ENCODE results near the gene MRFAP1L1. TPM values are rescaled to one million over a fixed set of nuclear protein-coding genes. Genes with fewer than 3 reads are reported as not detected.
"Not testable (repeated sequence)": the region's sequence is repeated elsewhere in the genome, so short reads cannot be mapped to it uniquely, and the experiment has no call there.

The MRFAP1L1 gene
- total RNA-seq, result 52.5 TPM

DNA sequence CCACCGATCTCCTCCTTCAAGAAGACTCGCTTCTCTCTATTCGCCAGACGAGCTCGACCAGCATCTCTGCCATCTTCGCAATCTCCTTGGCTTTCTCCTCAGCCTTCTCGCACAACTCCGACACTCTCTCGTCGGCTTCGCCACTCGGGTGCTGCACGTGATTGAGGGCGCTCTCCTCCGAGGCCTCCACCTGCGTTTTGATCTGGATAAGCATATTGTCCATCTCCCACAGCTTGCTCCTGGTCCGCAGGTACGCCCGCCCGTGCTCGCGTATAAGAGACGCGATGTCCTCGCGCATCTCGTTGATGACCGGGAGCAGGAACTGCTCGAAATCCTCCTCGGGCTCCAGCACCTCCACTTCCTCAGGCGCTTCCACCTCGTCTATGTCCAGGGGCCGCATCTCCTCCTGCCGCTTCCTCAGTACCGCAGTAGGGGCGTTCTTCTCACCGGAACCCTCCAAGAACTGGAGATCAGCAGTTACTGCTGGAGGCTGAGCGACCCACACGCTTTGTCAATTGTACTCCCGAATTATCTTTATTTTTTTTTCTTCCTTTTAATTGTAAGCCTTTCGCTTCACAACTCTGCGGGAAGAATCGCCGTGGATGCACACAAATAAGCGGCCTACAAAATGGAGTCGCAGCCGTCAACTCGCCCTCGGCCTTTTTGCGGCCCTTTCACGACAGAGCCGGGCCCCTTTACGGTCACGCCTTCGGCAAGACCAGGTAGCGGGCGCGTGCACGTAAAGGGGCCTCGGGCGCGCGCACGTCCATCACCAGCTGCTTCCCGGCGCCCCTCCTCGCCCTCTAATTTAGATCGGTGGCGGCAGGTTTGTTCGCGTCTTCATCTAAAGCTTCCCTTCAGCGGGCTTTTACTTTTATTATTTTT is at the start of gene MRFAP1L1:
TSS of gene MRFAP1L1 (minus strand) at position 636 of the 885 bp plus-strand sequence. CDS start at position 400, 236 bp downstream.
- peak; percentile 96 for DNase-seq (ENCODE audit: low spot score)

DNA sequence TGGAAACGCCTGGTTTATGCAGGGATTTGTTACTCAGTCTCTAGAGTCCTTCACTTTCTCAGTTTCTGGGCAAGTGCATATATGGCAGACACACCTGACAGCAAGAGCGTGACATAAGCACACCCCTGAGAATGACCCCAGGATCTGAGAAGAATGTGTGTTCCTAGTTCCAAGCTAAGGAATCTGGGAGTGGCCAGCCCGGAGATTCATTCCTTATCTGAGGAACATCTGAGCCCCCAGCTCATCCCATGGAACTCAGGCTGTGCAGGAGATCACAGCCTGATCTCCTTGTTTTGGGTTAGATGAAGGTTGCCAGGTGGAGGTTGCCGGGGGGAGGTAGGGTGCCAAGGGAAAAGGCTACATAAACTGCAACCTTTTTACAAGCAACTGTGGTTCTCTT is 49.1 kb upstream of the MRFAP1L1 start:
- DNase-seq (ENCODE audit: low spot score), result no peak

DNA sequence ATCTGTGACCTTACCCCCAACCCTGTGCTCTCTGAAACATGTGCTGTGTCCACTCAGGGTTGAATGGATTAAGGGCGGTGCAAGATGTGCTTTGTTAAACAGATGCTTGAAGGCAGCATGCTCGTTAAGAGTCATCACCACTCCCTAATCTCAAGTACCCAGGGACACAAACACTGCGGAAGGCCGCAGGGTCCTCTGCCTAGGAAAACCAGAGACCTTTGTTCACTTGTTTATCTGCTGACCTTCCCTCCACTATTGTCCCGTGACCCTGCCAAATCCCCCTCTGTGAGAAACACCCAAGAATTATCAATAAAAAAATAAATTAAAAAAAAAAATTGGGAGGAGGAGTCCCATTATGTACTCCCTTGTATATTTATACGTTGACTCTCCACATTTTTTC is 46.7 kb upstream of the MRFAP1L1 start:
- not testable (repeated sequence) for DNase-seq (ENCODE audit: low spot score)

DNA sequence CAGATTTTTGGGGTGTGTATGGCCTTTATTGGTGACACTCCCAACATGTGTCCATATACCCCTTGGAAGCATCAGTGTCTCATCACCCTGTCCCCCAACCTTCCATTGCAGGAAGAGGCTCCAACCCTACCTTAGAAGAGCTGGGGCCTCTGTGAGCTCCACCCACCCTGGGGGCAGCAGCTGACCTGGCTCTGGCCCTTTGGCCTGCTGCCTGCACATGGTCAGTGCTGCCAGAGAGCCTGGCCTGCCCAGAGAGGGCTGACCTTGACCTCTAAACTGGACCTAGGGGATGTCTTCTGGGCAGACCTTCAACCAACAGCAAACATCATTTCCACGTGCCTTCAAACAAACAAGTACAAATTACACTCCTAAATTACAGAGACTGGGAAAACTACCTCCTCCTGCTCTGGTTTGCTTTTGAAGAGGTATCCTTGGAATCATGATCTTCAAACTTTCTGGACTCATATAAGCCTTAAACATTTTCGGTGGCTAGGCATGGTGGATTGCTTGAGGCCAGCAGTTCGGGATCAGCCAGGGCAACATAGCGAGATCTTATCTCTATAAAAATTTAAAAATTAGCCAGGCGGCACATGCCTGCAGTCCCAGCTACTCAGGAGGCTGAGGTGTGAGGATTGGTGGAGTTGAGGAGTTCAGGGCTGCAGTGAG is 45.6 kb upstream of the MRFAP1L1 start:
- DNase-seq (ENCODE audit: low spot score), result no peak

DNA sequence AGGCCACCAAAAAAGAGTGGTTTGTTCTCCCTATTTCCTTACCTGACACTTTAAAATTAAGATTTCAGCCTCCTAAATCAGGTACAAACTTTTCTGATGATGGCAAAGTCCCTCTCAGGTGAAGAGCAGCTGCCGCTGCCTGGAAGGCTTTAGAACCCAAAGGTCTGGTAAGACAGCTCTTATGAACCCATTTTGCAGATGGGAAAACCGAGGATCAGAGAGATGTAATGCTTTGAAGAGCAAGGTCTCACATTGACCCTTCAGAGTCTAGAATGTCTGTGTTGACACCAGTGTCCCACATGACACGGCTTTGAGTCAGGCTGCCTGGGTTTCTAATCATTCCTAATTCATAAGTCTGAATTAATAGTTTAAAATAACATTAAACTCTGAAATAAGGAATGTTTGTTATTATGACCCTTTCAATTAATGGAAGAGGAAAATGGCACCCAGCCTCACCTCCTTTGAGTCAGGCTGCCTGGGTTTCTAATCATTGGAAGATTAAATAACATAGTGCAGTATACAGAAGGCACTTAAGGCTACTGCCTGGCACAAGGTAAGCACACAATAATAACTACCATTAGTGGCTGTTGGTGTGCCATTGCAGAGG is 44.9 kb upstream of the MRFAP1L1 start:
- DNase-seq (ENCODE audit: low spot score), result no peak

DNA sequence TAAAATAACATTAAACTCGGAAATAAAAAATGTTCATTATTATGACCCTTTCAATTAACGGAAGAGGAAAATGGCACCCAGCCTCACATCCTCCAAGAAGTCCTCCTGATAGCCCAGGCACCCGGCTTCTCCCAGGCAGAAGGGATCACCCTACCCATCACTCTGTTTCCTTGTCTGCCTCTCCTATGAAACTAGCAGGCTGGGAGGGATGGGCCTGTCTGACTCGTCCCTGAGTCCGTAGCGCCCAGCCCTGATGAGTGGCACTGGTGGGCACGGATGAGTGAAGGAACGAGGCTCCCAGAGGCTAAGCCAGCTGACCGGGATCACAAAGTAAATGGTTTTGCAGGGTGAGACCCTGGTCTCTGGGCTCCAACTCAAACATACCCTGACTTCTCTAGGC is 44.2 kb upstream of the MRFAP1L1 start:
- no peak for DNase-seq (ENCODE audit: low spot score)

DNA sequence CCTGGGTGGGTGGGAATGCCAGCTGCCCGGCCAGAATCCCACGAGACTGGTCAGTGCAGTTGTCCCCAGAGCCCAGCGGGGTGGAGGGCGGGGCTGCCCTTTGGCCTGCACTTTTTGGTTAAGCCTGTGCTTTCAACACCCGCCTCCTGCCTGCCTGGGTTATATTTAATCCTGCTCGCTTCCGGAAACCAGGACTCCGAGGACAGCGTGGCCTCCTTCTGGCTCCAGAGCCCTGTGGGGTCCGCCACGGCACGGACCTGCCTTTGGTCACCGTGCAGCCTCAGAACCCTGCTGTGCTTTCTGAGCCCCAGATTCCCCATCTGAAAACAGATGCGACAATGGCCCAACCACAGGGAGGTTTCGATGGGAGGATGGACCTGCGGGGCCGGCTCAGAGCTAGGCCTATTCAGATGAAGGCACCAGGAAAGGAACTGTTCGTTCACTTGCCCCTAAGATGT is 43.5 kb upstream of the MRFAP1L1 start:
- no peak for DNase-seq (ENCODE audit: low spot score)

DNA sequence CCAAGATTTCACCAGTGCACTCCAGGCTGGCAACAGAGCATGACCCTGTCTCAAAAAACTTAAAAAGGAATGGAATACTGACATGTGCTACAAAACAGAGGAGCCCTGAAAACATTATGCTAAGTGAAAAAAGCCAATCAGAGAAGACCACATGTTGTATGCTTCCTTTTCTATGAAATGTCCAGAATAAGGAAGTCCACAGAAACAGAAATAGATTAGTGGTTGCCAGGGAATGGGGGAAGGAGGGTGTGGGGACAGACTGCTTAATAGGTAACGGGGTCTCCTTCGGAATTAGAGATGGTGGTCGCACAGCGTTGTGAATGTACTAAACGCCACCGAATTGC is 42.8 kb upstream of the MRFAP1L1 start:
- no peak for DNase-seq (ENCODE audit: low spot score)

DNA sequence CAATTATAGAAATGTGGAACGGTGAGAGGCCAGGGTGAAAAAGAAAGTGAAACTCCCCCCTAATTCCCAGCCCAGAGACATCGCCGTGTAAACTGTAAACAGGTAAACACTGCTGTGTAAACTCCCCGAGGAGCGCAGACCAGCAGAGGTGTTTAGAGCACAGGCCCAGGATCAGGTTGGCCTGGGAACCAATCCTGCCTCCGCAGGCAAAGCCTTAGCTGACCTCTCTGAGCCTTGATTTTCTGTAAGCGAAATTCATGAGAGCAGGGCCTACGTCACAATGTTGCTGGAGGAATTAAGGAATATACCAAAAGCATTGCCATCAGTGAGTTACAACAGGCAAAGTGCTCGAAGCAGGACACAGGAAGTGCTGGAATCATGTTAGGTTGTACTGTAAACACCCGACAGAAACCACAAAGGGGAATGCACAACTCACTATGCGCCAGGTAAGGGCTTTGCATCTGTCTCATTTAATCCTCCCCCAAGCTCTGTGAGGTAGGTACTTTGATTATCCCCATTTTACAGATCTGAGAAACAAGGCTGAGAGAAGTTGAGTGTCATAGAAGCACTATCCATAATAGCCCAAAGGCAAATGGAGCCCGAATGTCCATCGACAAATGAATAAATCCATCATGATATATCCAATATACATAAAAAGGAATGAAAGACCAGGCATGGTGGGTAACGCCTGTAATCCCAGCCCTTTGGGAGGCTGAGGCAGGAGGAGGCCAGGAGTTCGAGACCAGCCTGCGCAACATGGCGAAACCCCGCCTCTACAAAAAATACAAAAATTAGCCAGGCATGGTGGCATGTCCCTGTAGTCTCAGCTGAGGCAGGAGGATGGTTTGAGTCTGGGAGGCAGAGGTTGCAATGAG is 42.2 kb upstream of the MRFAP1L1 start:
- no peak for DNase-seq (ENCODE audit: low spot score)

DNA sequence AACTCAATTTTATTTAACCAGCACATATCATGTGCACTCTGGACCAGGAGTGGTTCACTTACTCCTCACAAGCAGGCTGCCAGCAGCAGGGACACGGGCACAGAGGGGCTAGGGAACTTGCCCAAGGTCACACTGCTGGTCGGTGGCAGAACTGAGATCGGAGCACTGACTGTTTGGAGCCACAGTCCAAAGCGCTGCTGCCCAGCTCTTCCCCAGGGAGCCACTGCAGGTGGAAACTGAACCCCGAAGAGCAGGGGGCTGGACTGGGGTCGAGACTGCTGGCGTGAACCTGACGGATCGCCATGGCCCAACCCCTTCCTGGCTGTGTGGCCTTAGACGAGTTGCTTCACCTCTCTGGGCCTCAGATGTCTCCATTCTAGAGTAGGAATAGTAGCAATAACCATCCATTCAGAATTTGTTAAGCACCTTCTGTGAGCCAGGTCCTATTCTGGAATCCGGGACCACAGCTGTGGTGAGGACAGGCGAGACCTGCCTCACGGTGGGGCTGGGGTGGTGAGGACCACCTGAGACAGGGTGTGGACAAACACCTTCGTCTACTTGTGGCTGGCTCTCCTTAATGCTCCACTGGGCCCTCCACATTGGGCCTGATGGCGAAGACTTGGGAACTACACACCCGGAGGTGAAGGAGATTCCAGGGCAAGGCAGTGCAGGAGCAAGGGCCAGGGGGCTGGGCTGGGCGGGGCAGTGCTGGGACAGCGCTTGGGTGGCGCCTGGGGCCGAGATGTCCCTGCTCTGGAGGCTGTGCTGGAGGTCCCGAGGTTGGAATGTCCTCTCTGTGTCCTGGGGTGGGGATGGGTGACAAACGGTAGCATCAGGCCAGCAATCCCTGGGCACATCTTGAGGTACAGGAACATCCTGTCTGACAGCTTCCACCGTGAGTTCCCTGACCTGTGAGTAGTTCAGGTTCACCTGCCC is 40.9 kb upstream of the MRFAP1L1 start:
- DNase-seq (ENCODE audit: low spot score), result no peak

DNA sequence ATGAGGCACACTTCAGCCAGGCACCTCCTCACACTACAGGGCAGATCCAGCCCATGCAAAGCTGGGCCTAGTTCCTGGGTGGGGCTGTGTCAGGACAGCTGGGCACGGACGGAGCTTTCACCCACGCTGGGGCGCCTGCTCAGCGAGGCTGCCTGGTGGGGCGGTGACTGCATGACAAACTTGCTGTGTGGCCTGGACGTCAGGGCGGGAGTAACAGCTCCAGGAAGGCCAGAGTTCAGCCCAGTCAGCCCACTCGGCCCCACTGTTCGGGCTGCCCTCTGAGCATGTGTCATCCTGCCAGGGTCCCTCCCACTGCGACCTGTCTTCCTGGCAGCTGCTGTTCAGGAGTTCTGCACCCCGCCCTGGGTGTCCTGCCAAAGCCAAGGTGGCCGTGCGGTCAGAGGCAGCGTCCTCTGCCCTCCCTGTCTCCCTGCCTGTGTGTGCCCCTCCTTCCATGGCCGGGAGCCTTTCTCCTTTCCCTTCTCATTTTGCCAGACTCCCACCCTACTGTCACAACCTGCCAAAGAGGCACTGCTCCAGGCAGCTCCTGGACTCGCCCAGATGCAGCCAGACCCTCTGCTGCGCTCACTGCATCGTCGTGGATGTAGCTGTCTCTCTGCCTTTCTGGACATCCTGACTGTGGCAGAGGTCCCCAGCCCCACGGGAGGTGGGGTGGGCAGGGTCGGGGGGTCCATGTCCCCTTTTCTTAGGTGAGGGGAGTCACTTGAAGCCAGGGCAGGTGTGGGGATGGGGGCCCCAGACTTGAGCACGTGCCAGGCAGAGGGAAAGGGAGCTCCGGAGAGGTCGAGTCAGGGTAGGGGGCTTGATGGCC is 39.9 kb upstream of the MRFAP1L1 start:
- peak; percentile 82 for DNase-seq (ENCODE audit: low spot score)

DNA sequence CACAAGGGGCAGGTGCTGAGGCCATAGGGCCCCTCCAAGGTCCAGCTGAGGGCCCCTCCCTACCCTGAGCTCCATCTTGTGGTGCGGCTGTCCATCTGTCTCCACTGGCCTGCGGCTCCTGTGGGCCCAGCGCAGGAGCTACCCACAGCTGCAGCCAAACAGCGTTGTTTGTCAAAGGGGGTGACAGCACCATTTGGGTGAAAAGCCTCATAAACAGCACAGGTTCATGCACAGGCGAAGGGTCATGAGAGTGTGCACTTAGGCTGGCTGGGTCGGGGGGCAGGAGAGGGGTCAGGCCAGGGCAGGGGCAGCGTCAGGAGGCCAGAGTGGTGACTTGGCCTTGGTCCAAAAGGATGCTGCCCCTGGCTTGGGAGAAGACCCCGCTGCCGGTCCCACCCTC is 38.6 kb upstream of the MRFAP1L1 start:
- DNase-seq (ENCODE audit: low spot score), result no peak

DNA sequence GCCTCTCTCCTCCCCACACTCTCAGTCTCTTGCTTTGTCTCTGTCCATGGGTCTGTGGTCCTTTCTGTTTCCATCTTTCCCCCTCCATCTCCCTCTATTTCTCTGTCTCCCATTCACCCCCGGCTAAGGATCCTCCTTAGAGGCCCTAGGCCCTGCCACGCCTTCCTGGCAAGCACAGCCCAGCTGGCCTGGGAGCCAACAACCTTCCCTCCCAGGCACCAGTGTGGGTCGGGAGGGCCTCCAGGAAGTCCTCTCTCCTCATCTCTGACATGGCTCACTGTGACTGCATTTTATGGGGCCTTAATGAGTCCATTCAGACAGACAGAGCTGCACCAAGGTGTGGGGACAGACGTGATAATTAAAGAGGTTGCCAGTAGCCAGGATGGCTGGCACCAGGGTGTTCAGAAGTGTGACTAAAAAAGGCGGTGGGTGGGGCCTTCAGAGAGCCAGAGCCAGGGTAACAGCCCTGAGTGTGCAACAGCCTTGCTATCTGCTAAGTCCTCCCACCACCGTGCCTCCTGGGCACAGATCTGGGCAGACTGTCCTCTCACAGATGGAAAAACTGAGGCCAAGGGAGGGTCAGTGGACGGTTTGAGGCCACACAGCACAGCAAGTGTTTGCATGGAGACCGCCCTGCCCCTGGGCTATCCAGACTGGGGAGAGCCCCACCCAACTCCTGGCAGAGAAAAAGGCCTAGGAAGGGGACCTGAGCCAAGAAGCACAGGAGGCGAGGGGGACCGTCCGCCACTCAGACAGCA is 37.8 kb upstream of the MRFAP1L1 start:
- DNase-seq (ENCODE audit: low spot score), result no peak

DNA sequence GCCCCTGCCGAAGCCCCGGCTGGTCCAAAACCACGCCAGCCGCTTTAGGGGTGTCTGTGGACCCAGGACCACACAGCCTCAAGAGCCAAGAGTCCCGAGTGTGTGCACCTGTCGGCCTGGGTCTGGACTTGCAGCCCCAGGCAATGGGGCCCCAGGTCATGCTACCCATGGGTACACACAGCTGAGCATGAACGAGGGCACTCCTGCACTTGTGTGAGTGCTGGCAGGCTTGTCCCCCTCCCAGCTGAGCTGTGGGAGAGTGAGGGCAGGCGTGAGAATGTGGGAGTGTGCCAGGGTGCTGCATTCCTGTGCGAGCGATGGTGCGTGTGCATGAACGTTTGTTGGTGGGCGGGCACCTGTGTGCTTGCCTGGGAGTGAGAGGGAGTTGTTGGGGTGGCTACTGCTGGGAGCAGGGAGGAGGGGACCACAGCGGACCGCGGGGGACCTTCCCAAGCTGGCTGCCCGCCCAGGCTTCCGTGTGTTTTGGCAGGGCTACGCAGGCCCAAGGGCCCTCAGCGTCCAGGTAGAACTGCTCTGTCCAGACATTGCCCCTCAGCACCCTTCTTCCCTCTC is 37.1 kb upstream of the MRFAP1L1 start:
- DNase-seq (ENCODE audit: low spot score), result peak; percentile 70

DNA sequence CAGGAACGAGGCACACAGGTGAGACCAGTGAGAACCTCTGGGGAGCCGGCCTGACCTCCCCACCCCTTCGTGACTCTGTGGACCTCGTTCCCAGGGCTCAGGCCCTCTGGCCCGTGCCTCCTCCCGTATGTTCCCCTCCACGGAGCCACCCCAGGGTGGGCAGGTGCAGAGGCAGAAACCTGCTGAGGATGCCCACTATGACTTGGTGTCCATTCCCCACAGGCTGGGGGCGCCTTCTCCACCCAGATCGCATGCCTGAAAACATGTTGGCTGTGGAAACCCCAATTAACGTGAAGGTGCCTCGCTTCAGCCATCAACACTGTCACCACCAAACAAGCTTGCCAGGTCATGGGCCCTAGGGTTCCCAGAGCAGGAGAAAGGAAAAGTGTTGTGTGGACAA is 33.3 kb upstream of the MRFAP1L1 start:
- no peak for DNase-seq (ENCODE audit: low spot score)

DNA sequence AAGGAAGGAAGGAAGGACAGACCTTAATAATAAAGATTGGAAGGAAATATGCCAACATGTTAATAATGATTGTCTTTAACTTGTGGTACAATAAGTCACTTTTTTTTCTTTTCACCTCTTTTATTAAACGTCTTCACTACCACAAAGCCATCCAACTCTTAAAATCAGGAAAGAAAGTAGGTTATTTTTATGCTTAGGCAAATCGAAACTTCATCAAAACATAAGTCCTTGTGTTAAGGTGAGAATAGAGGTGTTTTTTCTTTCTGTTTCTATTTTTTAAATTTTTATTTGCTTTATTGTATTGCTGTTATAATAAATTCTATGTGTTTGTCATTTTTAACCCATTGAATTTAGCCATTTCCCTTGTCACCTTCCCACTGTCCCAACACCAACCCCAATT is 32.8 kb upstream of the MRFAP1L1 start:
- DNase-seq (ENCODE audit: low spot score), result no peak

DNA sequence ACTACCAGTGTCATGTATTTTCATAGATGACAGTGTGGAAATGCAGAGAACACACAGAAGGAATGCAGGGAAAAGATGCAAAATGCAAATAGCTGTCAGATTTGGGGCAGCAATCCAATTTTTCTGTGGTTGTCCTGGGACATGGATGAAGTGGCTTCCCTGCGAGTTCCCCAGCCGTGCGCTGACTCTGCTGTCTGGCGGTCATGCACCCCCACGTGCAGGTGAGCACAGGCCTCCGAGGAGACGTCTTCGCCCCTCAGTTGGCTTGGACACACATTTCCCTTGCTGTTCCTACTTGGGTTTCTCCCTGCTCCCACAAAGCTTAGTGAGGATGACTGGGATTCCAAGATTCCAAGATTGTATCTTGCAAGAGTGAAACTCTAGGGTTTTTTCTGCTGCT is 30.7 kb upstream of the MRFAP1L1 start:
- no peak for DNase-seq (ENCODE audit: low spot score)

DNA sequence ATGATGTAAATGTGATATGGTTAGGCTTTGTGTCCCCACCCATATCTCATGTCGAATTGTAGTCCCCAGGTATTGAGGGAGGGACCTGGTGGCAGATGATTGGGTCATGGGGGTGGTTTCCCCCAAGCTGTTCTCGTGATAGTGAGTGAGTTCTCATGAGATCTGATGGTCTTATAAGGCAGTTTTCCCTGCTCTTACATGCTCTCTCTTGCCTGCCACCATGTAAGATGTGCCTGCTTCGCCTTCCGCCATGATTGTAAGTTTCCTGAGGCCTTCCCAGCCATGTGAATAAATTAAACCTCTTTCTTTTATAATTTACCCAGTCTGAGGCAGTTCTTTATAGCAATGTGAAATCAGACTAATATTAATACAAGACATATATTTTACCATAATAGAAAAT is 30.3 kb upstream of the MRFAP1L1 start:
- DNase-seq (ENCODE audit: low spot score), result no peak

All from ureter (tissue), 1 donor.